Right lobe of liver (tissue), 6 donors: ENCODE results near the gene FER. TPM values are rescaled to one million over a fixed set of nuclear protein-coding genes. Genes with fewer than 3 reads are reported as not detected.

Source experiments
- ATAC-seq, 4 donors: fragments of 200-7000 bp; cut with Tn5 transposase; one replicate each; pipeline ENCODE4 v1.9.1; 2020; ENCODE audit warnings: mild to moderate bottlenecking in 4 of 4, moderate library complexity in 4 of 4
- DNase-seq, 3 donors: peaks; one replicate each; pipeline ENCODE4 v3.0.0-alpha.2; 2020
- H3K27ac ChIP-seq, 3 donors: fragments of 200-600 bp; one replicate each; pipeline ENCODE4 v1.8.0; 2022
- H3K27me3 ChIP-seq, 2 donors: fragments of 200-600 bp; one replicate each; pipeline ENCODE4 v1.8.0; 2022
- H3K36me3 ChIP-seq, 4 donors: fragments of 200-600 bp; sonication (generic) in 1 of 4; one replicate each; pipeline versions ENCODE4 v1.5.1 to v1.8.0; 2017 to 2022; ENCODE audit warnings: control low read depth in 1 of 4
- H3K4me1 ChIP-seq, 4 donors: fragments of 200-600 bp; sonication (generic) in 1 of 4; one replicate each; pipeline versions ENCODE4 v1.5.1 to v1.8.0; 2017 to 2022; ENCODE audit warnings: control low read depth in 1 of 4
- H3K4me3 ChIP-seq, 3 donors: fragments of 200-600 bp; one replicate each; pipeline ENCODE4 v1.8.0; 2022
- H3K9me3 ChIP-seq, 4 donors: fragments of 200-600 bp; sonication (generic) in 1 of 4; one replicate each; pipeline versions ENCODE4 v1.5.1 to v1.8.0; 2017 to 2022; ENCODE audit warnings: control low read depth in 1 of 4
- CTCF ChIP-seq, 4 donors: fragments of 200-600 bp in 3 of 4; fragments of 450-650 bp in 1 of 4; IDR thresholded peaks; one replicate each; pipeline versions ENCODE4 v1.5.1 to v1.8.0; 2016 to 2022; ENCODE audit warnings: antibody characterized with exemption in 4 of 4, mild to moderate bottlenecking in 2 of 4
- POLR2A ChIP-seq: fragments of 450-650 bp; IDR thresholded peaks from one replicate; pipeline ENCODE4 v1.6.1; 2017; ENCODE audit warnings: antibody characterized with exemption, mild to moderate bottlenecking
- WGBS: methylation state at CpG from one replicate; pipeline ENCODE4 v1.1.6; 2018; ENCODE audit warnings: low coverage, low lambda C conversion rate; ENCODE audit not compliant: insufficient coverage; ENCODE audit errors: missing lambda C conversion rate; 5-methylcytosine and 5-hydroxymethylcytosine counted together
- intact Hi-C, 2 donors: fragments of 100-400 bp; cut with DNase I; formaldehyde crosslinking; loops; one replicate each; pipeline versions ENCODE4 v1.11.2 to v1.14.1; 2022
- total RNA-seq, 6 experiments: library from RNA; depleted of rRNA in 2 of 6; stranded (reverse); fragments of >200 nt in 2 of 6; fragmentation: NEBNext Ultra II Directional in 3 of 6; extraction: Animal tissue kit (Norgen Biotek cat#: 25700) in 3 of 6; gene quantifications; one replicate each; pipeline versions ENCODE4 v1.1.0 to v1.2.4, GENCODE V29; 2016 to 2023
- donor health status: DM: no; HTN: yes; CAD: no.
- donor health status: DM: no; HTN: no; CAD: no.
- donor health status: DM: no; HTN: no; CAD: no.
- donor health status: DM: no; HTN: yes; CAD: no.
- donor health status: DM: no; HTN: yes; CAD: no.

The FER gene
- total RNA-seq, 6 experiments from 2014 or later: 2.6 to 10.9 (median 5.0) TPM

GRCh38 chr5:108940506-108940905 lies 192.8 kb downstream of the FER start:
- Histone ChIP-seq H3K4me1 (no peaks in the 10 kb centered on the region), H3K36me3 (no peaks in the 10 kb centered on the region), H3K4me3 (no peak overlapping the region), H3K27ac (no peak overlapping the region), H3K9me3 (no peaks in the 10 kb centered on the region), H3K27me3 (no peaks in the 10 kb centered on the region)
- intact Hi-C loops: no loop called here
- WGBS: 92% methylated on average over 4 of the region's 4 CpGs
- ATAC-seq: no peak
- DNase-seq: no peak
- TF ChIP-seq POLR2A: no peak
- TF ChIP-seq CTCF (IDR thresholded peaks at IDR 0.05): no peak

- Histone ChIP-seq H3K36me3 (no peaks in the 10 kb centered on the region), H3K27me3 (no peaks in the 10 kb centered on the region), H3K4me3 (no peak overlapping the region), H3K9me3 (no peaks in the 10 kb centered on the region), H3K27ac (no peak overlapping the region), H3K4me1 (no peaks in the 10 kb centered on the region)
- ATAC-seq (no peak), DNase-seq (no peak)
- TF ChIP-seq POLR2A: no peak
- TF ChIP-seq CTCF (IDR thresholded peaks at IDR 0.05): no peak
- WGBS: 91% methylated on average over 2 of the region's 2 CpGs
- intact Hi-C loops: no loop called here
Measured at GRCh38 chr5:108941746-108942145, 194.0 kb downstream of the FER start.

GRCh38 chr5:108942701-108943100 lies 195.0 kb downstream of the FER start:
- intact Hi-C loops: no loop called here
- DNase-seq: no peak
- H3K27ac ChIP-seq: no peak overlapping the region
- H3K36me3 ChIP-seq: no peaks in the 10 kb centered on the region
- no peak for ATAC-seq
- H3K4me3 ChIP-seq: no peak overlapping the region
- no peaks in the 10 kb centered on the region for H3K4me1 ChIP-seq
- TF ChIP-seq POLR2A: no peak
- no peak for TF ChIP-seq CTCF (IDR thresholded peaks at IDR 0.05)
- 77% methylated on average over 1 of the region's 1 CpG for WGBS
- H3K9me3 ChIP-seq: no peaks in the 10 kb centered on the region
- no peaks in the 10 kb centered on the region for H3K27me3 ChIP-seq

- intact Hi-C loops: no loop called here
- H3K4me1 ChIP-seq: no peaks in the 10 kb centered on the region
- H3K27me3 ChIP-seq: no peaks in the 10 kb centered on the region
- WGBS: 80% methylated on average over 3 of the region's 3 CpGs
- no peaks in the 10 kb centered on the region for H3K9me3 ChIP-seq
- no peak for ATAC-seq
- DNase-seq: no peak
- no peak overlapping the region for H3K4me3 ChIP-seq
- no peaks in the 10 kb centered on the region for H3K36me3 ChIP-seq
- no peak overlapping the region for H3K27ac ChIP-seq
- TF ChIP-seq CTCF (IDR thresholded peaks at IDR 0.05) (no peak), POLR2A (no peak)
Measured at GRCh38 chr5:108945094-108945493, 197.4 kb downstream of the FER start.

GRCh38 chr5:108946008-108946407 lies 198.3 kb downstream of the FER start:
- DNase-seq (no peak), ATAC-seq (no peak)
- H3K36me3 ChIP-seq: no peaks in the 10 kb centered on the region
- no peak for TF ChIP-seq CTCF (IDR thresholded peaks at IDR 0.05)
- no peak for TF ChIP-seq POLR2A
- WGBS: 100% methylated on average over 1 of the region's 1 CpG
- intact Hi-C loops: no loop called here
- no peaks in the 10 kb centered on the region for H3K9me3 ChIP-seq
- no peak overlapping the region for H3K27ac ChIP-seq
- no peak overlapping the region for H3K4me3 ChIP-seq
- no peaks in the 10 kb centered on the region for H3K4me1 ChIP-seq
- H3K27me3 ChIP-seq: no peaks in the 10 kb centered on the region
